K562 (cell line): Measurements from ENCODE around the gene KRTAP10-9. TPM values are rescaled to one million over a fixed set of nuclear protein-coding genes. Genes with fewer than 3 reads are reported as not detected.
"Not testable (repeated sequence)": the region's sequence is repeated elsewhere in the genome, so short reads cannot be mapped to it uniquely, and the experiment has no call there.

Experiments used
- ATAC-seq: fragments of 200-7000 bp; cut with Tn5 transposase; 3 replicates; pipeline ENCODE4 v1.9.1; 2020; ENCODE audit warnings: moderate library complexity
- BruUV-seq: library from RNA; stranded (reverse); fragments of 400-500 nt; replicated peaks from 2 replicates; lab custom pipeline; 2021; lab: Mats Ljungman, UMichigan
- CTCF ChIA-PET: fragments of 300-600 bp; formaldehyde crosslinking; extraction: SDS; loops from one replicate; lab custom pipeline; 2021; ENCODE audit warnings: low intra/inter-chr PET ratio; lab: Yijun Ruan, JAX
- POLR2A ChIA-PET: fragments of 300-600, 350-650 bp; sonication (Branson Sonifier 250); formaldehyde crosslinking; extraction: SDS; loops from one replicate; lab custom pipeline; 2021; ENCODE audit warnings: antibody characterized with exemption, inconsistent platforms; lab: Yijun Ruan, JAX
- DNase-seq, 4 experiments: peaks; one replicate each; pipeline versions ENCODE4 v3.0.0 to v3.0.0-alpha.2; 2011 to 2018; ENCODE audit warnings: low spot score in 3 of 4, mixed read lengths in 3 of 4; ENCODE audit errors: extremely low read depth in 1 of 4
- FAIRE-seq: peaks from 2 replicates; lab custom pipeline; 2011; peaks lifted over from hg19 to GRCh38; lab: Jason Lieb, UNC
- H2AFZ ChIP-seq: 2 replicates; pipeline ENCODE4 v1.6.0; 2011; ENCODE audit warnings: low read depth, low read length, control low read depth, inconsistent platforms
- H3K27ac ChIP-seq: fragments of 200-600 bp; 3 replicates; pipeline ENCODE4 v1.8.0; 2011; ENCODE audit warnings: low read depth, mild to moderate bottlenecking, control low read depth, inconsistent platforms, low read length, moderate library complexity, mixed read lengths; ENCODE audit errors: extremely low read depth
- H3K27me3 ChIP-seq, 2 experiments: fragments of 300-600 bp in 1 of 2; 2 replicates in 1 of 2; 3 replicates in 1 of 2; pipeline versions ENCODE4 v1.6.0 to v1.8.0; 2011; ENCODE audit warnings: inconsistent platforms in 2 of 2, low read length in 2 of 2, mild to moderate bottlenecking in 1 of 2, mixed read lengths in 1 of 2, moderate library complexity in 1 of 2; ENCODE audit not compliant: control insufficient read depth in 2 of 2, insufficient read depth in 2 of 2
- H3K36me3 ChIP-seq: fragments of 300-600 bp; 3 replicates; pipeline ENCODE4 v1.8.0; 2011; ENCODE audit warnings: mild to moderate bottlenecking, low read length, inconsistent platforms; ENCODE audit not compliant: control insufficient read depth, insufficient read depth
- H3K4me1 ChIP-seq, 2 experiments: fragments of 200-600 bp in 1 of 2; replicated peaks in 1 of 2; 2 replicates in 1 of 2; 3 replicates in 1 of 2; pipeline versions ENCODE4 v1.5.1 to v1.8.0; 2011; ENCODE audit warnings: inconsistent platforms in 2 of 2, low read length in 2 of 2, mild to moderate bottlenecking in 1 of 2, mixed read lengths in 1 of 2, moderate library complexity in 1 of 2; ENCODE audit not compliant: control insufficient read depth in 2 of 2, insufficient read depth in 2 of 2
- H3K4me2 ChIP-seq: 2 replicates; pipeline ENCODE4 v1.6.1; 2011; ENCODE audit warnings: low read length, control low read depth, inconsistent platforms, mixed read lengths; ENCODE audit not compliant: insufficient read depth
- H3K4me3 ChIP-seq: fragments of 200-600 bp; sonication (generic), shearing (Covaris generic); 2 replicates; pipeline ENCODE4 v1.5.1; 2016; ENCODE audit warnings: control low read depth, inconsistent platforms
- H3K79me2 ChIP-seq: fragments of 200-600 bp; 3 replicates; pipeline ENCODE4 v1.8.0; 2011; ENCODE audit warnings: low read length, inconsistent platforms; ENCODE audit not compliant: control insufficient read depth, insufficient read depth
- H3K9ac ChIP-seq, 2 experiments: 2 replicates each; pipeline versions ENCODE4 v1.6.0 to v1.6.1; 2011; ENCODE audit warnings: low read depth in 2 of 2, low read length in 2 of 2, control low read depth in 1 of 2, inconsistent platforms in 1 of 2, mild to moderate bottlenecking in 1 of 2, mixed read lengths in 1 of 2; ENCODE audit not compliant: insufficient read depth in 1 of 2
- H3K9me1 ChIP-seq: one replicate; pipeline ENCODE4 v1.6.0; 2011; ENCODE audit warnings: inconsistent platforms, mild to moderate bottlenecking, low read length, moderate library complexity; ENCODE audit not compliant: control insufficient read depth, insufficient read depth
- H3K9me3 ChIP-seq: replicated peaks from 2 replicates; pipeline ENCODE4 v1.5.1; 2011; ENCODE audit warnings: low read depth, low read length, inconsistent platforms; ENCODE audit not compliant: control insufficient read depth, insufficient read depth
- H4K20me1 ChIP-seq: replicated peaks from 2 replicates; pipeline ENCODE4 v1.6.1; 2011; ENCODE audit warnings: low read length, inconsistent platforms, mixed read lengths; ENCODE audit not compliant: control insufficient read depth, insufficient read depth
- NCOR1 ChIP-seq: fragments of 450-650 bp; IDR thresholded peaks from 2 replicates; pipeline ENCODE4 v1.6.1; 2016; ENCODE audit warnings: mild to moderate bottlenecking, moderate library complexity
- WGBS: fragments of 100-300 bp; shearing (Covaris generic); methylation state at CpG from one replicate; pipeline ENCODE4 v1.1.6; 2016; ENCODE audit warnings: low coverage, mixed read lengths; ENCODE audit not compliant: insufficient coverage; ENCODE audit errors: missing lambda C conversion rate; 5-methylcytosine and 5-hydroxymethylcytosine counted together
- in situ Hi-C: fragments of 300-500 bp; cut with MboI; formaldehyde crosslinking; loops from 4 replicates; pipeline ENCODE4 v1.15.0; 2018; ENCODE audit warnings: inconsistent platforms, mixed read lengths
- intact Hi-C: fragments of 100-400 bp; cut with micrococcal nuclease; formaldehyde crosslinking; loops from 2 replicates; pipeline ENCODE4 v1.14.2; 2022
- polyA plus RNA-seq, 8 experiments: library from polyadenylated mRNA; depleted of rRNA in 4 of 8; stranded (reverse) in 5 of 8; unstranded in 3 of 8; fragments of >200 nt; fragmentation: Nextera tagmentation in 2 of 8; fragmentation: Illumina TruSeq in 1 of 8; extraction: Ambion mirVana in 2 of 8; extraction: Trizol in 1 of 8; gene quantifications; 2 replicates each; pipeline versions ENCODE4 v1.2.1 to v1.2.3, GENCODE V29; 2011 to 2014; ENCODE audit warnings: inconsistent platforms in 1 of 8, missing spikeins in 1 of 8
- total RNA-seq, 7 experiments: library from RNA; depleted of rRNA in 6 of 7; stranded (reverse); fragments of >200 nt in 6 of 7; fragmentation: Illumina TruSeq in 2 of 7; extraction: Trizol in 2 of 7; gene quantifications; 2 replicates each; pipeline versions ENCODE4 v1.2.1 to v1.2.3, GENCODE V29; 2011 to 2021; ENCODE audit warnings: low replicate concordance in 1 of 7

Gene KRTAP10-9
- total and polyA plus RNA-seq, 9 of the 15 experiments (the other 6 are each of a cell fraction or from before 2014, with no cell fraction given): not detected

- no peak for TF ChIP-seq NCOR1
- TF ChIP-seq, all 486 proteins: peak for 0
Observed at GRCh38 chr21:44637018-44637850, 10.3 kb downstream of the KRTAP10-9 start, which contains the start of gene KRTAP10-10 (continued).

GRCh38 chr21:44637851-44638348 is 11.0 kb downstream of the KRTAP10-9 start:
- H3K36me3 ChIP-seq, ATAC-seq, BruUV-seq: not testable (repeated sequence)

GRCh38 chr21:44638506-44639330 is 11.8 kb downstream of the KRTAP10-9 start:
- H3K79me2 ChIP-seq, DNase-seq, H4K20me1 ChIP-seq, FAIRE-seq, H3K4me1 ChIP-seq, BruUV-seq, ATAC-seq, H3K27me3 ChIP-seq, H3K4me3 ChIP-seq, H3K9me3 ChIP-seq, in situ Hi-C loops, H3K36me3 ChIP-seq, H3K27ac ChIP-seq, intact Hi-C loops, H2AFZ ChIP-seq, H3K4me2 ChIP-seq, H3K9ac ChIP-seq, H3K9me1 ChIP-seq: not testable (repeated sequence)
- WGBS: 14% methylated on average over 14 of the region's 21 CpGs
- ChIA-PET POLR2A (interaction anchor here (0.6 to 1.0 kb wide), 2 partner anchors 16 to 27 kb away, joined by 3 read pairs; no protein-coding TSS in a partner anchor), CTCF (interaction anchor here (0.6 kb wide), 1 partner anchor 104 kb away, joined by 3 read pairs; no protein-coding TSS in a partner anchor)

More at GRCh38 chr21:44637851-44638348, 11.0 kb downstream of the KRTAP10-9 start:
- H4K20me1 ChIP-seq, H3K9me3 ChIP-seq, H3K27me3 ChIP-seq, H2AFZ ChIP-seq, intact Hi-C loops, H3K27ac ChIP-seq, H3K79me2 ChIP-seq, in situ Hi-C loops, H3K4me3 ChIP-seq, CTCF ChIA-PET, H3K4me1 ChIP-seq, H3K4me2 ChIP-seq, H3K9ac ChIP-seq, DNase-seq, H3K9me1 ChIP-seq, FAIRE-seq: not testable (repeated sequence)
- 4% methylated on average over 7 of the region's 12 CpGs for WGBS
- POLR2A ChIA-PET: interaction anchor here (0.6 to 1.0 kb wide), 2 partner anchors 12 to 15 kb away, joined by 3 read pairs; no protein-coding TSS in a partner anchor
